ENCODE measurements around the gene TBCK.

TBCK gene

DNA sequence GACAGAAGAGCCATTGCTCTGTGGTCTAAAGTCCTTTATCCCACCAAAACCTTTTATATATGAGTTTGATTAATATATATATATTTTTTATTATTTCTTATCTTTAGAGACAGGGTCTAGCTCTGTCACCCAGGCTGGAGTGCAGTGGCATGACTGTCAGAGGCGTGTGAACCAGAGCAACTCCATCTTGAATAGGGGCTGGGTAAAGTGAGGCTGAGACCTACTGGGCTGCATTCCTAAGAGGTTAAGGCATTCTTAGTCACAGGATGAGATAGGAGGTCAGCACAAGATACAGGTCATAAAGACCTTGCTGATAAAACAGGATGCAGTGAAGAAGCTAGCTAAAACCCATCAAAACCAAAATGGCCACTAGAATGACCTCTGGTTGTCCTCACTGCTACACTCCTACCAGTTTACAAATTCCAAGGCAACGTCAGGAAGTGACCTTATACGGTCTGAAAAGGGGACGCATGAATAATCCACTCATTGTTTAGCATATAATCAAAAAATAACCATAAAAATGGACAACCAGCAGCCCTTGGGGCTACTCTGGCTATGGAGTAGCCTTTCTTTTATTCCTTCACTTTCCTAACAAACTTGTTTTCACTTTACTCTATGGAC is 10.5 kb downstream of the TBCK start:
- TF ChIP-seq EP300 (IDR thresholded peaks at IDR 0.05; ENCODE audit: borderline replicate concordance) (no peak), CREB1 (IDR thresholded peaks at IDR 0.05; ENCODE audit: low read depth) (no peak), TAF1 (IDR thresholded peaks at IDR 0.05; ENCODE audit: low read depth) (no peak), EGR1 (IDR thresholded peaks at IDR 0.05) (no peak), RAD21 (IDR thresholded peaks at IDR 0.05; ENCODE audit: low read depth) (no peak), TEAD4 (IDR thresholded peaks at IDR 0.05) (no peak), ZBTB7A (IDR thresholded peaks at IDR 0.05; ENCODE audit: low read depth) (no peak), FOXM1 (IDR thresholded peaks at IDR 0.05; ENCODE audit: borderline replicate concordance, low read depth) (no peak)
- TF ChIP-seq, protein P1, sequence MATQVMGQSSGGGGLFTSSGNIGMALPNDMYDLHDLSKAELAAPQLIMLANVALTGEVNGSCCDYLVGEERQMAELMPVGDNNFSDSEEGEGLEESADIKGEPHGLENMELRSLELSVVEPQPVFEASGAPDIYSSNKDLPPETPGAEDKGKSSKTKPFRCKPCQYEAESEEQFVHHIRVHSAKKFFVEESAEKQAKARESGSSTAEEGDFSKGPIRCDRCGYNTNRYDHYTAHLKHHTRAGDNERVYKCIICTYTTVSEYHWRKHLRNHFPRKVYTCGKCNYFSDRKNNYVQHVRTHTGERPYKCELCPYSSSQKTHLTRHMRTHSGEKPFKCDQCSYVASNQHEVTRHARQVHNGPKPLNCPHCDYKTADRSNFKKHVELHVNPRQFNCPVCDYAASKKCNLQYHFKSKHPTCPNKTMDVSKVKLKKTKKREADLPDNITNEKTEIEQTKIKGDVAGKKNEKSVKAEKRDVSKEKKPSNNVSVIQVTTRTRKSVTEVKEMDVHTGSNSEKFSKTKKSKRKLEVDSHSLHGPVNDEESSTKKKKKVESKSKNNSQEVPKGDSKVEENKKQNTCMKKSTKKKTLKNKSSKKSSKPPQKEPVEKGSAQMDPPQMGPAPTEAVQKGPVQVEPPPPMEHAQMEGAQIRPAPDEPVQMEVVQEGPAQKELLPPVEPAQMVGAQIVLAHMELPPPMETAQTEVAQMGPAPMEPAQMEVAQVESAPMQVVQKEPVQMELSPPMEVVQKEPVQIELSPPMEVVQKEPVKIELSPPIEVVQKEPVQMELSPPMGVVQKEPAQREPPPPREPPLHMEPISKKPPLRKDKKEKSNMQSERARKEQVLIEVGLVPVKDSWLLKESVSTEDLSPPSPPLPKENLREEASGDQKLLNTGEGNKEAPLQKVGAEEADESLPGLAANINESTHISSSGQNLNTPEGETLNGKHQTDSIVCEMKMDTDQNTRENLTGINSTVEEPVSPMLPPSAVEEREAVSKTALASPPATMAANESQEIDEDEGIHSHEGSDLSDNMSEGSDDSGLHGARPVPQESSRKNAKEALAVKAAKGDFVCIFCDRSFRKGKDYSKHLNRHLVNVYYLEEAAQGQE (IDR thresholded peaks at IDR 0.05; ENCODE audit: low read depth): no peak
- TF ChIP-seq, protein P2, sequence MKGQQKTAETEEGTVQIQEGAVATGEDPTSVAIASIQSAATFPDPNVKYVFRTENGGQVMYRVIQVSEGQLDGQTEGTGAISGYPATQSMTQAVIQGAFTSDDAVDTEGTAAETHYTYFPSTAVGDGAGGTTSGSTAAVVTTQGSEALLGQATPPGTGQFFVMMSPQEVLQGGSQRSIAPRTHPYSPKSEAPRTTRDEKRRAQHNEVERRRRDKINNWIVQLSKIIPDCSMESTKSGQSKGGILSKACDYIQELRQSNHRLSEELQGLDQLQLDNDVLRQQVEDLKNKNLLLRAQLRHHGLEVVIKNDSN (IDR thresholded peaks at IDR 0.05): no peak
- TF ChIP-seq, protein P3, sequence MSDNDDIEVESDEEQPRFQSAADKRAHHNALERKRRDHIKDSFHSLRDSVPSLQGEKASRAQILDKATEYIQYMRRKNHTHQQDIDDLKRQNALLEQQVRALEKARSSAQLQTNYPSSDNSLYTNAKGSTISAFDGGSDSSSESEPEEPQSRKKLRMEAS (IDR thresholded peaks at IDR 0.05): no peak

DNA sequence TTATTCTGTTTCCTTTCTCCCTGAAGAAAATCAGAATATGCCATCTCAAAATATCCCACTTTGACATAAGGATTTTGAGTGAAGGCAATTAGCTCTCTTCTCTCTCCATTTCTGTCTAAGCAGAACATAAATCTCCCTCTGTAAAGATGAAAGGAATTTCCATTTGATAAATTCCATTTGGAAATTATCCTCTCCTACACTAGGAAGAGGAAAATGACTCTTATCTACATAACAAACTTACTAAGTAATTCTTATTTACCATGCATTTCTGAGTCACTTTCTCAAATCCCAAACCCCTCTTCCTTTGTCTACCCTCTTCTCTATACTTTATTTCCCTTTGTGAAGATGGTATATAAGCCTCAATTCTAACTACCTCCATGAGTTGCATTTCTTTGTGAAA is 11.4 kb downstream of the TBCK start:
- TF ChIP-seq TAF1 (IDR thresholded peaks at IDR 0.05; ENCODE audit: low read depth): no peak
- TF ChIP-seq CREB1 (IDR thresholded peaks at IDR 0.05; ENCODE audit: low read depth): no peak
- TF ChIP-seq NFIC (IDR thresholded peaks at IDR 0.05): no peak
- TF ChIP-seq, protein P3 (IDR thresholded peaks at IDR 0.05): no peak
- TF ChIP-seq CEBPB (IDR thresholded peaks at IDR 0.05): no peak
- TF ChIP-seq TCF12 (IDR thresholded peaks at IDR 0.05; ENCODE audit: low read depth): no peak
- TF ChIP-seq RAD21 (IDR thresholded peaks at IDR 0.05; ENCODE audit: low read depth): no peak
- no peak for TF ChIP-seq TEAD4 (IDR thresholded peaks at IDR 0.05)
- no peak for TF ChIP-seq EGR1 (IDR thresholded peaks at IDR 0.05)
- no peak for TF ChIP-seq ZBTB7A (IDR thresholded peaks at IDR 0.05; ENCODE audit: low read depth)
- no peak for TF ChIP-seq EP300 (IDR thresholded peaks at IDR 0.05; ENCODE audit: borderline replicate concordance)
- TF ChIP-seq FOXM1 (IDR thresholded peaks at IDR 0.05; ENCODE audit: borderline replicate concordance, low read depth): no peak
- TF ChIP-seq YY1 (IDR thresholded peaks at IDR 0.05; ENCODE audit: low read depth): no peak
- TF ChIP-seq, protein P2 (IDR thresholded peaks at IDR 0.05): no peak
- TF ChIP-seq, protein P1 (IDR thresholded peaks at IDR 0.05; ENCODE audit: low read depth): no peak

DNA sequence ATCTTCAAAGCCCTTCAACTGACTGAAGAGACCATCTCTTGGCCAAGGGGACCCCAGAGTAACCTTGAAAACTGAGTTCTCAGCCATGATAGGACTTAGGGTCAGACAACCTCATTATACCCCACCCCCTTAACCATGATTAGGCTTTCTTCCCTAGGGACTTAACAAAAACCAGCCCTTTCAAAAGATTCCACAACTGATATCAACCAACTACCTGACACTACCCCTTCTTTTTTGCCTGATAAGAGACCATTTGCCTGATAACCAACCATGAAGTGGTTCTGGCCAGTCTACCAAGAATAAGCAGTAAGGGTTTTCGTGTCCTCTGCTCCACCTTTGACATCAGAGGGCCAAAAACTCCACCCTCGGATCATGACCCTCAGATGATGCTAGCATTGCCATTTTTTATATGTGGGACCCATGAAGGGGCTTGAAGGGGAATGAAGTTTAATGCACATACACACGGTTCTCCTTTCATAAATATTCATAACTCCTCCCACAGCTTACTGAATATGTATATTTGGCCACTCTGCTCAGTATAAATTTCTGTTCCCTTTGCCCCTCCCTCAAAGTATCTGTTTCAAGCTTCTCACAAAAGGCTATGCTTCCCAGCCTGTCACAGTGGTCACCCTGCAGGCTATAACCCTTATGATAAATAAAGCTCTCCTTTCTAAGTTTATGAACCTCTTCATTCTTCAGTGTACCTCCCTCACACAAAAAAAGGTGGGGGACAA is 12.3 kb downstream of the TBCK start:
- TF ChIP-seq, protein P2 (IDR thresholded peaks at IDR 0.05): no peak
- TF ChIP-seq ZBTB7A (IDR thresholded peaks at IDR 0.05; ENCODE audit: low read depth) (no peak), RAD21 (IDR thresholded peaks at IDR 0.05; ENCODE audit: low read depth) (no peak), NFIC (IDR thresholded peaks at IDR 0.05) (no peak), CEBPB (IDR thresholded peaks at IDR 0.05) (no peak), YY1 (IDR thresholded peaks at IDR 0.05; ENCODE audit: low read depth) (no peak), FOXM1 (IDR thresholded peaks at IDR 0.05; ENCODE audit: borderline replicate concordance, low read depth) (no peak), TAF1 (IDR thresholded peaks at IDR 0.05; ENCODE audit: low read depth) (no peak), TCF12 (IDR thresholded peaks at IDR 0.05; ENCODE audit: low read depth) (no peak), TEAD4 (IDR thresholded peaks at IDR 0.05) (no peak), EP300 (IDR thresholded peaks at IDR 0.05; ENCODE audit: borderline replicate concordance) (no peak)
- TF ChIP-seq, protein P1 (IDR thresholded peaks at IDR 0.05; ENCODE audit: low read depth): no peak
- TF ChIP-seq, protein P3 (IDR thresholded peaks at IDR 0.05): no peak

Data from Ishikawa (cell line).